ENCODE results near the gene STAG2. TPM values are rescaled to one million over a fixed set of nuclear protein-coding genes. Genes with fewer than 3 reads are reported as not detected.
"Not testable (repeated sequence)": the region's sequence is repeated elsewhere in the genome, so short reads cannot be mapped to it uniquely, and the experiment has no call there.

Gene STAG2
- total RNA-seq, 3 donors from 2014 or later: 79.2 to 114 (median 83.2) TPM

DNA sequence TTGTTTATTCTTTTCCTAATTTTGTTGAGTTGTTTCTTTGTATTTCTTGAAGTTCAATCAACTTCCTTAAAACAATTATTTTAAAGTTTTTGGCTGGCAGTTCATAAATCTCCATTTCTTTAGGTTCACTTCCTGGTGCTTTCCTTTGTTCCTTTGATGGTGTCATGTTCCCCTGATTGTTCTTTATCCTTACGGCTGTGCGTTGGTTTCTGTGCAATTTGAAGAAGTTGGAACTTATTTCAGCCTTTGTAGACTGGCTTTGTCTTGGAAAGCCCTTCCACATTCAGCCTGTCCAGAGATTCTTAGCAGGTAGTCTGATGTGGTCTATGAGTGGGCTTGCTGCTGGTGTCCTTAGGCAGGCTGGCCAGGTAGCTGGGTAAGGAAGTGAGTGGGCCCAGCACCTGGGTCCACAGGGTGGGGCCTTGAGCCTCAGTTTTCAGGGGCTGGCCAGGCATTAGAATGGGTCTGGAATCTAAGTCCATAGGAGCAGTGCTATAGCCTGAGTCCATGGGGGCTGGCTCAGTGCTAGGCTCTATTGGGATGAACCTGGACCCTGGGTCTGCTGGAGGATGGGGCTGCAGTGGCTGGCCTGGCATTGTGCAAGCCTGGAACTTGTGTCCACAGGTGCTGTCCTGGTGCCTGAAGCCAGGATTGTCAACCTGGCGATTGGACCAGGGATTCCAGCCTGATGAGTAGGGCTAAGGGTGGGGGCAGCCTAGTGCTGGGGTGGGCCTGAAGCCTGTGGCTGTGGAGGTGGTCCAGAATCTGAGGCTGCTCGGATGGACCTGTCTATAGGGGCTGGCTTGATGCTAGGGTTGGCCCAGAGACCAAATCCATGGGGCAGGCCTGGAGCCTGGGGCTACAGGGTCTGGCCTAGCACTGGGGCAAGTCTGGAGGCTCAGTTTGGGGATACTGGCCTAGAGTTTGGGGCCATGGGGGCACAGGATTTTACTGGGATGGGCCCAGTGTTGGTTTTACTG lies 152.4 kb downstream of the STAG2 start:
- TF ChIP-seq CTCF (IDR thresholded peaks at IDR 0.05): no peak
- no peak for TF ChIP-seq POLR2AphosphoS5 (IDR thresholded peaks at IDR 0.05)
- no peaks in the 10 kb centered on the region for H3K36me3 ChIP-seq
- intact Hi-C loops (cut with DNase I; ENCODE audit: low total_unique reads): no loop called here
- H3K9me3 ChIP-seq: peaks cover 9 to 10% of the 10 kb centered on the region in 2 donors
- no peak overlapping the region for H3K27ac ChIP-seq
- no peak overlapping the region for H3K4me3 ChIP-seq
- DNase-seq (ENCODE audit: low spot score in 2 of 2): no peak
- no peaks in the 10 kb centered on the region for H3K4me1 ChIP-seq
- H3K27me3 ChIP-seq: peaks cover 0 to 10% of the 10 kb centered on the region in 2 donors

- H3K4me3 ChIP-seq: no peak overlapping the region
- H3K36me3 ChIP-seq: no peaks in the 10 kb centered on the region
- DNase-seq (ENCODE audit: low spot score in 2 of 2): no peak
- H3K4me1 ChIP-seq: no peaks in the 10 kb centered on the region
- H3K27me3 ChIP-seq: peaks cover 0 to 11% of the 10 kb centered on the region in 2 donors
- TF ChIP-seq POLR2AphosphoS5 (IDR thresholded peaks at IDR 0.05) (no peak), POLR2A (IDR thresholded peaks at IDR 0.05) (no peak), CTCF (IDR thresholded peaks at IDR 0.05) (no peak)
- intact Hi-C loops (cut with DNase I; ENCODE audit: low total_unique reads): no loop called here
- no peaks in the 10 kb centered on the region for H3K9me3 ChIP-seq
- H3K27ac ChIP-seq: no peak overlapping the region
Observed at GRCh38 chrX:124117325-124117724, 155.8 kb downstream of the STAG2 start.

- Histone ChIP-seq H3K4me1 (no peaks in the 10 kb centered on the region), H3K4me3 (no peak overlapping the region), H3K27me3 (no peaks in the 10 kb centered on the region), H3K36me3 (no peaks in the 10 kb centered on the region), H3K27ac (no peak overlapping the region), H3K9me3 (no peaks in the 10 kb centered on the region)
- no peak for DNase-seq (ENCODE audit: low spot score in 2 of 2)
- intact Hi-C loops (cut with DNase I; ENCODE audit: low total_unique reads): no loop called here
- TF ChIP-seq CTCF (IDR thresholded peaks at IDR 0.05): no peak
- no peak for TF ChIP-seq POLR2AphosphoS5 (IDR thresholded peaks at IDR 0.05)
- no peak for TF ChIP-seq POLR2A (IDR thresholded peaks at IDR 0.05)
Observed at GRCh38 chrX:124125471-124125870, 164.0 kb downstream of the STAG2 start.

DNA sequence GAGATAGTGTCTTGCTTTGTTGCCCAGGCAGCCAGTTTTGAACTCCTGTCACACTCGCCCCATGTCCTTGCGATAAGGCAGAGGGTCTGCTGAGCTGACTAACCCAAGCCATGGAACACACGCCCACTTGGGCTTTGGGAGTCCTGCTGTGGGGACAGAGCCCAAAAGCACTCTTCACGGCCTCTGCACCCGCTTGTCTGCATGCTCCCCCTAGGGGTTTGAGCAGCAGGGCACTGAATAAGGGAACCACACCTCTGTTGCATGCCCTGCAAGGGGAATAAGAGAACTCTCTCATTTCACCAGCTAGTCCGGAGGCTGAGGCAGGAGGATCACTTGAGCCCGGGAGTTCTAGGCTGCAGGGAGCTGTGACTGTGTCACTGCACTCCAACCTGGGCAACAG lies 166.0 kb downstream of the STAG2 start:
- no peaks in the 10 kb centered on the region for H3K9me3 ChIP-seq
- no peak for DNase-seq (ENCODE audit: low spot score in 2 of 2)
- H3K36me3 ChIP-seq: no peaks in the 10 kb centered on the region
- TF ChIP-seq POLR2A (IDR thresholded peaks at IDR 0.05) (no peak), CTCF (IDR thresholded peaks at IDR 0.05) (no peak), POLR2AphosphoS5 (IDR thresholded peaks at IDR 0.05) (no peak)
- no peak overlapping the region for H3K4me3 ChIP-seq
- H3K27me3 ChIP-seq: no peaks in the 10 kb centered on the region
- intact Hi-C loops (cut with DNase I; ENCODE audit: low total_unique reads): no loop called here
- no peaks in the 10 kb centered on the region for H3K4me1 ChIP-seq
- H3K27ac ChIP-seq: no peak overlapping the region

DNA sequence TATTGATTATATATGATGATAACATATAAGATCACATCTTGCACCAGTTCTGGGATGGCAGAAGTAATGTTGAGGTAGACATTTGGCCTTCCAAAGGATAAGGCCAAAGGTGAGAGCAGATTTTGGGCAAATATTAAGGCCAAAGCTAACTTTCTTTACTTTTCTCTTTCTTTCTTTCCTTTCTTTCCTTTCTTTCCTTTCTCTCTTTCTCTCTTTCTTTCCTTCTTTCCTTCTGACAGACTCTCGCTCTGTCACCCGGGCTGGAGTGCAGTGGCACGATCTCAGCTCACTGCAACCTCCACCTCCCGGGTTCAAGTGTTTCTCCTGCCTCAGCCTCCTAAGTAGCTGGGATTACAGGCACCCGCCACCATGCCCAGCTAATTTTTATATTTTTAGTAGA lies 170.9 kb downstream of the STAG2 start:
- intact Hi-C loops (cut with DNase I; ENCODE audit: low total_unique reads); H3K4me1 ChIP-seq; H3K36me3 ChIP-seq; H3K27me3 ChIP-seq; H3K27ac ChIP-seq; H3K4me3 ChIP-seq; DNase-seq (ENCODE audit: low spot score in 2 of 2); H3K9me3 ChIP-seq: not testable (repeated sequence)

All from breast epithelium (tissue), 4 donors.